Esophagus squamous epithelium (tissue), 5 donors: Measurements from ENCODE around the gene BID. TPM values are rescaled to one million over a fixed set of nuclear protein-coding genes. Genes with fewer than 3 reads are reported as not detected.

Source experiments
- DNase-seq: peaks from one replicate; lab custom pipeline; 2025; lab: John Stamatoyannopoulos, UW
- H3K27ac ChIP-seq, 4 donors: fragments of 200-600 bp; sonication (generic); one replicate each; pipeline ENCODE4 v1.5.1; 2016 to 2019; ENCODE audit warnings: mild to moderate bottlenecking in 1 of 4
- H3K27me3 ChIP-seq, 4 donors: fragments of 200-600 bp; sonication (generic); 1 replicate in 3 of 4; 2 replicates in 1 of 4; pipeline versions ENCODE4 v1.5.1 to v1.6.0; 2017 to 2021; ENCODE audit warnings: antibody characterized with exemption in 1 of 4
- H3K36me3 ChIP-seq, 3 donors: fragments of 200-600 bp; sonication (generic); one replicate each; pipeline ENCODE4 v1.5.1; 2016 to 2019
- H3K4me1 ChIP-seq, 3 donors: fragments of 200-600 bp; sonication (generic); one replicate each; pipeline ENCODE4 v1.5.1; 2017 to 2019
- H3K4me3 ChIP-seq, 4 donors: fragments of 200-600 bp; sonication (generic); 1 replicate in 3 of 4; 2 replicates in 1 of 4; pipeline ENCODE4 v1.5.1; 2016 to 2019; ENCODE audit warnings: mild to moderate bottlenecking in 2 of 4, moderate library complexity in 1 of 4
- H3K9me3 ChIP-seq, 3 donors: fragments of 200-600 bp; sonication (generic); one replicate each; pipeline ENCODE4 v1.5.1; 2016 to 2019
- POLR2A ChIP-seq, 4 donors: fragments of 450-650 bp; IDR thresholded peaks; one replicate each; pipeline ENCODE4 v1.6.1; 2017; ENCODE audit warnings: antibody characterized with exemption in 4 of 4, mild to moderate bottlenecking in 4 of 4, moderate library complexity in 3 of 4
- WGBS, 2 donors: methylation state at CpG; one replicate each; pipeline ENCODE4 v1.1.5; 2018; 5-methylcytosine and 5-hydroxymethylcytosine counted together
- intact Hi-C: fragments of 100-400 bp; cut with DNase I; formaldehyde crosslinking; loops from one replicate; pipeline ENCODE4 v1.15.0; 2022
- total RNA-seq, 4 donors: library from RNA; depleted of rRNA; stranded (reverse); fragments of >200 nt; gene quantifications; one replicate each; pipeline ENCODE4 v1.1.0, GENCODE V29; 2016
- TF ChIP-seq, protein P1 (sequence below), 6 experiments: fragments of 450-650 bp in 4 of 6; fragments of 200-600 bp in 2 of 6; sonication (generic) in 2 of 6; IDR thresholded peaks; one replicate each; pipeline ENCODE4 v1.5.1; 2016 to 2019; ENCODE audit warnings: antibody characterized with exemption in 6 of 6, mild to moderate bottlenecking in 4 of 6, moderate library complexity in 4 of 6
- donor health status: DM: yes; HTN: yes; CAD: no.

BID gene
- total RNA-seq, 4 donors from 2014 or later: 10.6 to 32.9 (median 22.7) TPM

DNA sequence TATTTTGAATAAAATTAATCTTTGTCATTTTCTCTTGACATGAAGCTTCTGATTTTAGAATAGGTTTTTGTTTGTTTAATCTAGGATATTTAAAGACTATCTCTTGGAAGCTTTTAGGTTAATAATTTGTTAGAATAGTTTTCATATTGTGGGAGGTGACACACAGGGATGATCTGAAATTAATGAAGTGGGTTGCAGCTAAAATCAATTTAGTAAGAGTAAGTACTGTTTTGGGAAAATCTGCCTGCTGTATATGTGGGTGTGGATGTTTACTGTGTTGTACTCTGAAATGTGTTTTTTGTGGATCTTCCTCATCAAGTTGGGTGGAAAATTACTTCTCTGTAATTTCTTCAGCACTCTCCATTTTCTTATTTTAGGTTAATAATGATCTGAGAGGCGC, 67.3 kb downstream of the BID start:
- H3K4me3 ChIP-seq: peak overlapping the region in 3 of 4 donors; percentile 29 to 56 (median 32)
- 95 to 96% methylated on average over 1 of the region's 1 CpG for WGBS, 2 donors
- no peaks in the 10 kb centered on the region for H3K27me3 ChIP-seq
- intact Hi-C loops: no loop called here
- peaks cover 5 to 39% (median 11%) of the 10 kb centered on the region in 3 donors for H3K4me1 ChIP-seq
- TF ChIP-seq POLR2A (IDR thresholded peaks at IDR 0.05): no peak
- TF ChIP-seq, protein P1, sequence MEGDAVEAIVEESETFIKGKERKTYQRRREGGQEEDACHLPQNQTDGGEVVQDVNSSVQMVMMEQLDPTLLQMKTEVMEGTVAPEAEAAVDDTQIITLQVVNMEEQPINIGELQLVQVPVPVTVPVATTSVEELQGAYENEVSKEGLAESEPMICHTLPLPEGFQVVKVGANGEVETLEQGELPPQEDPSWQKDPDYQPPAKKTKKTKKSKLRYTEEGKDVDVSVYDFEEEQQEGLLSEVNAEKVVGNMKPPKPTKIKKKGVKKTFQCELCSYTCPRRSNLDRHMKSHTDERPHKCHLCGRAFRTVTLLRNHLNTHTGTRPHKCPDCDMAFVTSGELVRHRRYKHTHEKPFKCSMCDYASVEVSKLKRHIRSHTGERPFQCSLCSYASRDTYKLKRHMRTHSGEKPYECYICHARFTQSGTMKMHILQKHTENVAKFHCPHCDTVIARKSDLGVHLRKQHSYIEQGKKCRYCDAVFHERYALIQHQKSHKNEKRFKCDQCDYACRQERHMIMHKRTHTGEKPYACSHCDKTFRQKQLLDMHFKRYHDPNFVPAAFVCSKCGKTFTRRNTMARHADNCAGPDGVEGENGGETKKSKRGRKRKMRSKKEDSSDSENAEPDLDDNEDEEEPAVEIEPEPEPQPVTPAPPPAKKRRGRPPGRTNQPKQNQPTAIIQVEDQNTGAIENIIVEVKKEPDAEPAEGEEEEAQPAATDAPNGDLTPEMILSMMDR (IDR thresholded peaks at IDR 0.05): no peak
- no peak for DNase-seq
- H3K9me3 ChIP-seq: no peaks in the 10 kb centered on the region
- H3K36me3 ChIP-seq: peaks cover 0 to 43% (median 0%) of the 10 kb centered on the region in 3 donors
- peak overlapping the region; percentile 57 to 89 (median 86) for H3K27ac ChIP-seq

DNA sequence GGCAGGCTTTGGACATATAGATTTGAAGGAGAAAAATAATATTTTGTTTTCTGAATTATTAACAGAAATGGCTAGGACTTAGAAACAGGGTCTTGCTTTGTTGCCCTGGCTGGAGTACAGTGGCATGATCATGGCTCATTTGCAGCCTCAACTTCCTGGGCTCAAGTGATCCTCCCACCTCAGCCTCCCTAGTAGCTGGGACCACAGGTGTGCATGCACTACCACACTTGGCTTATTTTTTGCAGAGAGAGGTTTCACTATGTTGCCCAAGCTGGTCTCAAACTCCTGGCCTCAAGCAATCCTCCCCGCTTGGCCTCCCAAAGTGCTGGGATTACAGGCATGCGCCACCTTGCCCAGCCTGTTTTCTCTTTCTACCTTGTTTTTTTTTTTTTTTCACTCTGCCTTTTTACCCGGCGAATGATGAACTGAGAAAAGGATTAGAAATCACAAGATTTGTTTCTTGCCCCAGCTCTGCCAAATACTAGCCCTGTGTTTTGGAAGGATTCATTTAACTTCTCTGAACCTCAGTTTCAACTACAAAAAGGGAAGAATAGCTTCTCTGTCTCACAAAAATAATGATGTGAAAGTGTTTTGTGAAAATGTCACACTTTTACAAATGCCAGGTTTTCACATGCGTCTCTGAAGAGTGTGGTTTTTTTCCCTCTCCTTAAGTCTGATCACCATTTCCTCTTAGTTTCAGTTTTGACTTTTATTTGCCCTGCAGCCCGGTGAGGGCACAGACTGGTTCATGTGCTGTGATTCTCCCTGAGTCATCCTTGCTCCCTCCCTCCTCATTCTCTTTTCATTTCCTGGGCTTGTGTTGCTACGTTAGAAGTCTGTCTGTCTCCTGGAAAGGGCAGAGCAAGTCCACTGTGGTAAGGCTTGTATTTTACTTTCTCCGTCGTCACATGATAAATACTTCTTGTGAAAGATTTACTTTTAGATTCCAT, 68.0 kb downstream of the BID start:
- peak in 1 of 4 donors; percentile 24 for TF ChIP-seq POLR2A (IDR thresholded peaks at IDR 0.05)
- TF ChIP-seq, protein P1 (IDR thresholded peaks at IDR 0.05): no peak
- H3K4me3 ChIP-seq: peak overlapping the region in 3 of 4 donors; percentile 29 to 56 (median 32)
- H3K27me3 ChIP-seq: no peaks in the 10 kb centered on the region
- H3K27ac ChIP-seq: peak overlapping the region; percentile 77 to 89 (median 86)
- intact Hi-C loops: no loop called here
- DNase-seq: no peak
- WGBS, 2 donors: 10 to 13% methylated on average over 9 of the region's 9 CpGs
- peaks cover 0 to 44% (median 0%) of the 10 kb centered on the region in 3 donors for H3K36me3 ChIP-seq
- no peaks in the 10 kb centered on the region for H3K9me3 ChIP-seq
- peaks cover 5 to 37% (median 8%) of the 10 kb centered on the region in 3 donors for H3K4me1 ChIP-seq

GRCh38 chr22:17705546-17705945, 68.7 kb downstream of the BID start:
- H3K27ac ChIP-seq: peak overlapping the region; percentile 77 to 89 (median 86)
- no peaks in the 10 kb centered on the region for H3K27me3 ChIP-seq
- no peak for DNase-seq
- TF ChIP-seq, protein P1 (IDR thresholded peaks at IDR 0.05): no peak
- TF ChIP-seq POLR2A (IDR thresholded peaks at IDR 0.05): no peak
- H3K4me1 ChIP-seq: peaks cover 5 to 43% (median 8%) of the 10 kb centered on the region in 3 donors
- WGBS, 2 donors: 84 to 87% methylated on average over 6 to 7 of the region's 7 CpGs
- no peak overlapping the region for H3K4me3 ChIP-seq
- no peaks in the 10 kb centered on the region for H3K9me3 ChIP-seq
- intact Hi-C loops: no loop called here
- peaks cover 0 to 44% (median 0%) of the 10 kb centered on the region in 3 donors for H3K36me3 ChIP-seq

- intact Hi-C loops: no loop called here
- WGBS, 2 donors: 96 to 100% methylated on average over 2 of the region's 2 CpGs
Measured at GRCh38 chr22:17703811-17704210, 70.5 kb downstream of the BID start.

DNA sequence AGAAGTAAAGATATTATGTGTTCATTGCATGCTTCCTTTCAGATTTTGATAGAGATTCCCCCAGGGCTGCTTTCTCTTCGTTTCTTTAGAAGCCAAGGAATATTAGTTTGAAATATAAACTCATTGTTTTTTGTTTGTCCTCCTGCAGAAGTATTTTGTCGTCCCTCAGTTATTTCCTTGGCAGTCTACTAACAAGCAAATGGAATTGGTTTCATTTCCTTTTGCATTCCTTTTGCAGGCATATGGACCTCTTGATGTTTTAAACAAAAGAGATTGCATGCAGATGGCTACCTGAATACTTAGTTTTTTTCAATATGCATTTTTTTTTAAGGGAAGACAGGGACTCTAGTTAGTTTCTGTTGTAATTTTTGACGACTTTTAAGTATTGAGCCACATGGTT, 73.5 kb downstream of the BID start:
- DNase-seq: no peak
- peaks cover 0 to 51% (median 0%) of the 10 kb centered on the region in 3 donors for H3K36me3 ChIP-seq
- TF ChIP-seq POLR2A (IDR thresholded peaks at IDR 0.05): no peak
- TF ChIP-seq, protein P1 (IDR thresholded peaks at IDR 0.05): no peak
- H3K27me3 ChIP-seq: no peaks in the 10 kb centered on the region
- H3K27ac ChIP-seq: no peak overlapping the region
- intact Hi-C loops: no loop called here
- 23 to 25% methylated on average over 3 of the region's 3 CpGs for WGBS, 2 donors
- H3K4me3 ChIP-seq: no peak overlapping the region
- H3K9me3 ChIP-seq: no peaks in the 10 kb centered on the region
- peaks cover 0 to 20% (median 3%) of the 10 kb centered on the region in 3 donors for H3K4me1 ChIP-seq

More at GRCh38 chr22:17703811-17704210, 70.5 kb downstream of the BID start:
- Histone ChIP-seq H3K4me3 (no peak overlapping the region), H3K4me1 (peaks cover 5 to 47% (median 8%) of the 10 kb centered on the region in 3 donors), H3K36me3 (peaks cover 0 to 35% (median 0%) of the 10 kb centered on the region in 3 donors), H3K27ac (no peak overlapping the region), H3K27me3 (no peaks in the 10 kb centered on the region), H3K9me3 (no peaks in the 10 kb centered on the region)
- TF ChIP-seq POLR2A (IDR thresholded peaks at IDR 0.05): no peak
- DNase-seq: no peak
